ENCODE results near the gene STAC3. TPM values are rescaled to one million over a fixed set of nuclear protein-coding genes. Genes with fewer than 3 reads are reported as not detected.

The STAC3 gene
- total and polyA plus RNA-seq, 9 of the 15 experiments (the other 6 are each of a cell fraction or from before 2014, with no cell fraction given) = 0.45 to 6.4 (median 3.3) TPM

- DNase-seq (ENCODE audit: extremely low read depth in 1 of 4, low spot score in 3 of 4) (peak; percentile 84 to 94 (median 90)), FAIRE-seq (peak; percentile 92), ATAC-seq (peak; percentile 81)
- Histone ChIP-seq H3K27ac (ENCODE audit: extremely low read depth, low read depth, low read length) (no peak overlapping the region), H4K20me1 (replicated peaks; ENCODE audit: control insufficient read depth, insufficient read depth, low read length) (peaks cover 17% of the 10 kb centered on the region; the same call in 1 of the 2 replicates), H3K4me2 (ENCODE audit: insufficient read depth, low read length) (peak overlapping the region; percentile 48; the same call in 1 of the 2 replicates), H3K36me3 (ENCODE audit: control insufficient read depth, insufficient read depth, low read length) (no peaks in the 10 kb centered on the region), H3K9me1 (ENCODE audit: control insufficient read depth, insufficient read depth, low read length) (peaks cover 5% of the 10 kb centered on the region), H3K27me3 (ENCODE audit: control insufficient read depth in 2 of 2, insufficient read depth in 2 of 2, low read length in 2 of 2) (peaks cover 24 to 71% of the 10 kb centered on the region in 2 experiments; a peak in 4 of 5 replicates), H3K9me3 (replicated peaks; ENCODE audit: control insufficient read depth, insufficient read depth, low read depth, low read length) (no peaks in the 10 kb centered on the region), H3K9ac (ENCODE audit: insufficient read depth in 1 of 2, low read depth in 2 of 2, low read length in 2 of 2) (no peak overlapping the region), H3K79me2 (ENCODE audit: control insufficient read depth, insufficient read depth, low read length) (no peaks in the 10 kb centered on the region), H2AFZ (ENCODE audit: low read depth, low read length) (peak overlapping the region; percentile 87), H3K4me1 (replicated peaks in 1 of 2; ENCODE audit: control insufficient read depth in 2 of 2, insufficient read depth in 2 of 2, low read length in 2 of 2) (peaks cover 17 to 56% of the 10 kb centered on the region in 2 experiments; a peak in 4 of 5 replicates), H3K4me3 (no peak overlapping the region)
- CTCF ChIA-PET (ENCODE audit: low intra/inter-chr PET ratio) = interaction anchor here (0.5 to 7.2 kb wide), 10 partner anchors 16 to 1927 kb away, joined by 3 to 186 read pairs (median 5); partner anchors contain the start of gene SHMT2
- WGBS (ENCODE audit: insufficient coverage, low coverage, missing lambda C conversion rate) = 3% methylated on average over 15 of the region's 16 CpGs
- no TSS peak for BruUV-seq (replicated peaks)
- in situ Hi-C loops (cut with MboI) = no loop called here
- intact Hi-C loops (cut with micrococcal nuclease) = loop anchor here (1.0 to 2.0 kb wide), 3 partner anchors 26 to 240 kb away; no protein-coding TSS in a partner anchor
- POLR2A ChIA-PET = interaction anchor here (0.6 to 1.5 kb wide), 7 partner anchors 17 to 301 kb away, joined by 3 to 5 read pairs (median 4); partner anchors contain the start of gene SHMT2
- TF ChIP-seq VEZF1 (CRISPR knock-in tag; IDR thresholded peaks at IDR 0.05) (peak; percentile 58; the same call in 1 of the 2 replicates), NRF1 (conservative IDR thresholded peaks at IDR 0.05 in 1 of 2, IDR thresholded peaks at IDR 0.05 in 1 of 2) (no peak), SREBF1 (IDR thresholded peaks at IDR 0.05; ENCODE audit: borderline replicate concordance, low read depth, low read length) (no peak), ZNF699 (CRISPR knock-in tag; IDR thresholded peaks at IDR 0.05; ENCODE audit: insufficient replicate concordance) (no peak), RBBP5 (IDR thresholded peaks at IDR 0.05; ENCODE audit: borderline replicate concordance, insufficient read depth, low read length, poor library complexity, severe bottlenecking) (no peak), SMC3 (conservative IDR thresholded peaks at IDR 0.05; ENCODE audit: insufficient read depth, low read depth, low read length) (peak; percentile 87), DEAF1 (CRISPR knock-in tag; IDR thresholded peaks at IDR 0.05) (peak; percentile 75), KAT7 (CRISPR knock-in tag; IDR thresholded peaks at IDR 0.05; ENCODE audit: borderline replicate concordance) (no peak), CREM (IDR thresholded peaks at IDR 0.05; ENCODE audit: low read depth) (peak; percentile 58), MYC (IDR thresholded peaks at IDR 0.05; ENCODE audit: low read depth, low read length) (peak; percentile 86), MYC (CRISPR knock-in tag; IDR thresholded peaks at IDR 0.05; ENCODE audit: borderline replicate concordance, low read depth) (no peak), RCOR1 (IDR thresholded peaks at IDR 0.05; ENCODE audit: borderline replicate concordance in 1 of 2, low read depth in 2 of 2, low read length in 2 of 2) (0 out of 4 replicates have a peak, but pooled peaks of 1 of the 2 experiments have one; percentile 12), RB1 (IDR thresholded peaks at IDR 0.05; ENCODE audit: low read depth) (peak; percentile 55; the same call in 1 of the 2 replicates), TAL1 (IDR thresholded peaks at IDR 0.05) (no peak), RAD21 (CRISPR knock-in tag; conservative IDR thresholded peaks at IDR 0.05 in 1 of 2, IDR thresholded peaks at IDR 0.05 in 1 of 2) (peak; percentile 78 to 85), MAZ (CRISPR knock-in tag; conservative IDR thresholded peaks at IDR 0.05 in 1 of 2, IDR thresholded peaks at IDR 0.05 in 1 of 2) (peak in 1 of 2 experiments; percentile 36; a peak in 1 of 4 replicates), YBX1 (IDR thresholded peaks at IDR 0.05) (no peak)
Measured at GRCh38 chr12:57213058-57213715, 37.8 kb downstream of the STAC3 start.
